Iris pigment epithelial cell (primary cell): ENCODE data around the gene CERS4.
A peak's percentile ranks its signal among the peaks of the same experiment; 100 is the strongest.
"Not testable (repeated sequence)": the region's sequence is repeated elsewhere in the genome, so short reads cannot be mapped to it uniquely, and the experiment has no call there.

Experiments
- DNase-seq: peaks from one replicate; pipeline ENCODE4 v3.0.0-alpha.2; 2011; ENCODE audit warnings: low read depth

The CERS4 gene

GRCh38 chr19:8210421-8211101, 1.4 kb downstream of the CERS4 start:
- DNase-seq: no peak

GRCh38 chr19:8212212-8212611, 3.0 kb downstream of the CERS4 start:
- DNase-seq: no peak

GRCh38 chr19:8212916-8213315, 3.7 kb downstream of the CERS4 start:
- no peak for DNase-seq

DNA sequence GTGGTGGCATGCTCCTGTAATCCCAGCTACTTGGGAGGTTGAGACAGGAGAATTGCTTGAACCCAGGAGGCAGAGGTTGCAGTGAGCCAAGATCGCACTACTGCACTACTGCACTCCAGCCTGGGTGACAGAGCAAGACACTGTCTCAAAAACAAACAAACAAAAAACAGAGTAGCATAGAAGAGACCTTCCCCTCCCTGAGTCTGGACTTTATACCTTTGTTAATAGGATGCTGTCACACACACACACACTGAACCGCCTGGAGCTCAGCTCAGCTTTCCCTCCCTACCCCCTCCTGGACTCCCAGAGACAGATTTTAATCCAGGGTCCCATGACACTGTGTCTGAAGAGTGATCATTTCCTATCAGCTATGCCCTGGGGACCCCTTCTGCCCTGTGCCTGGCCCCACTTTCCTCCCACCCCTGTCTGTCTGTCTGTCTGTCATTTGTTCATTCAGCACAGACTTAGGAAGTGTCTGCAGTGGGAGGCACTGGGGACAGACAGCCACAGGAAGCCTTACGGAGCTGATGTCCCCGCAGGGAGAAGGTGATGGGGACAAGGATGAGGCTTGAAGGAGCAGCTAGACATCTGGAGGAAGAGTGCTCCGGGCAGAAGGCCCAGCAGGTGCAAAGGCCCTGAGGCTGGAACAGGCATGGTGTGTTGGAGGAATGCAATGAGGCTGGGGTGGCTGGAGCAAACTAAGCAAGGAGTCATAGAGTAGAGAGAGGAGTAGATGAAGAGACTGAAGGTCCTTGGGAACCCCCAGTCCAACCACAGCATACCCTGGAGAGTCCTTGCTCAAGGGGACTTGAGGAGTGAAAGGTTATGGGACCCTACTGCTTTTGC, 4.9 kb downstream of the CERS4 start:
- no peak for DNase-seq

- DNase-seq: no peak
These were observed 5.6 kb downstream of the CERS4 start for GRCh38 chr19:8214802-8215201.

DNA sequence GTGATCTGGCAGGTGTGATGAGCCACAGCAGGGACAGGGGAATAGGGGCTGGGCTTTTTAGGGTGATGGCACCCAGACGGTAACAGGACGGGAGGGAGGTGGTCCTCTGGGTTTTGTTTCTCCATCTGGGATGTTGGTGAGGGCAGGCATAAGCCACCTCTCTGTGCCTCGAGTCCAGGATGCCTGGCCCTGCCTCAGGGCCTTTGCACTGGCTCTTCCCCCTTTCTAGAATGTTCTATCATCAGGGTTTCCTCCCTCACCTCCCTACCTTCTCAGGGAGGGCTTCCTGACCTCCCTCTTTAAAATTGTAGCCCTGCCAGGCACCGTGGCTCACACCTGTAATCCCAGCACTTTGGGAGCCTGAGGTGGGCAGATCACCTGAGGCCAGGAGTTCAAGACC, 6.6 kb downstream of the CERS4 start:
- DNase-seq: no peak

- no peak for DNase-seq
These were observed 7.2 kb downstream of the CERS4 start for GRCh38 chr19:8216357-8216756.

DNA sequence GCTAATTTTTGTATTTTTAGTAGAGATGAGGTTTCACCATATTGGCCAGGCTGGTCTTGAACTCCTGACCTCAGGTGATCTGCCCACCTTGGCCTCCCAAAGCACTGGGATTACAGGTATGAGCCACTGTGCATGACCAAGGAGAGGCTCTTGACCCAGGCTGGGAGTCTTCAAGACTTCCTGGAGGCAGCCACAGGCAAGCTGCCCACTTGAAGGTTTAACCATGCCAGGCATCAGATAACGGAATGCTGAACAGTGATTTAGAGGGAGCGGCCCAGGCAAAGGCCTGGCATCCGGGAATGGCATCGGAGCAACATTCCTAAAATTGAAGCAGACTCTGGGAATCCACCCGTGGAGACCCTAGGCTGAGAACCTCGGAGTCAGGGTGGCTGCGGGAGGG, 9.0 kb downstream of the CERS4 start:
- not testable (repeated sequence) for DNase-seq

DNA sequence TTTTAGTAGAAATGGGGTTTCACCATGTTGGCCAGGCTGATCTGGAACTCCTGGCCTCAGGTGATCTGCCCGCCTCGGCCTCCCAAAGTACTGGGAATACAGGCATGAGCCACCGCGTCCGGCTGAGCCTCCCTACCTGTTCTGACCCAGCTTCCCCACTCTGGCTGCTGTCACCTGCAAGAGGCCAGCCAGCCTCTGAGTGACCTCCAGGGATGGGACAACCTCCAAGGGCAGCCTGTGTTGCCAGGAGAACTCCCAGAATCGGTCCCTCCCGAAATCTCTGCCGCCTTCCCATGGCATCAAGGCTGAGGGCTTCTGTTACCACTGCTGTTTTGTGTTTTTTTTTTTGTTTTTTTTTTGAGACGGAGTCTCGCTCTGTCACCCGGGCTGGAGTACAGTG, 11.3 kb downstream of the CERS4 start:
- DNase-seq: no peak

GRCh38 chr19:8221161-8221560, 12.0 kb downstream of the CERS4 start:
- no peak for DNase-seq

- DNase-seq: not testable (repeated sequence)
These were observed 14.3 kb downstream of the CERS4 start for GRCh38 chr19:8223442-8223841.

DNA sequence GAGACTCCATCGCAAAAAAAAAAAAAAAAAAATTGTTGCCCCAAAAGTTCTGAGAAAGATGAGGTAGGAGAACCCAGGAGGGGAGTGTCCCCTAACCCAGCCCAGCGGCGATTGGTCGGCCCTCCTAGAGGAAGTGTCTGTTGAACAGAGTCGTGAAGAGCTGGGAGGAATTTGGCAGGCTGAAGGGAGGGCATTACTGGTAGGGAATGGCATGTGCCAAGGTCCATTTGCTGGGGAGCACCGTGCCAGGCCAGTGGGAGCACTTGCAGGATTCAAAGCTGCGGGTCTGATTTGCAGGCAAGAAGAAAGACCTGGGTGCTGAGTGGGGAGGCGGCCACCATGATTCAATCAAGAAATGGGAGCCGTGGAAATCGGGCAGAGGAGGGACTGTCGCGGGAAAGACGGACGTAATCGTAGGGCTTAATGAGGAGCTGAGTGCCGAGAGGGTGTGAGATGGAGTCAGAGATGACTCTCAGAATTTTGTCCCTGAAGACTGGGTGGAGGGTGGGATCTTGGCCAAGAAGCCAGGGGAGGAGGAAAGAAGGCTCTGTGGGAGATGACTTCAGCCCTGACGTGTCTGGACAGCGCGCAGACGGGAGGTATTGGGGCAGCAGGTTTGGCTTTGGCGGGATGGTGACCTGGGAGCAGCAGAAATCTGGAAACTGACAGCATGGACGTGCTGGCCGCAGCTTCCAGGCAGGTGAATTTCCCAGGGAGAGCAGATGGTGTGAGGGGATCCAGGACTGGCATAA, 15.4 kb downstream of the CERS4 start:
- no peak for DNase-seq

GRCh38 chr19:8231073-8231604, 22.0 kb downstream of the CERS4 start:
- DNase-seq: no peak

DNA sequence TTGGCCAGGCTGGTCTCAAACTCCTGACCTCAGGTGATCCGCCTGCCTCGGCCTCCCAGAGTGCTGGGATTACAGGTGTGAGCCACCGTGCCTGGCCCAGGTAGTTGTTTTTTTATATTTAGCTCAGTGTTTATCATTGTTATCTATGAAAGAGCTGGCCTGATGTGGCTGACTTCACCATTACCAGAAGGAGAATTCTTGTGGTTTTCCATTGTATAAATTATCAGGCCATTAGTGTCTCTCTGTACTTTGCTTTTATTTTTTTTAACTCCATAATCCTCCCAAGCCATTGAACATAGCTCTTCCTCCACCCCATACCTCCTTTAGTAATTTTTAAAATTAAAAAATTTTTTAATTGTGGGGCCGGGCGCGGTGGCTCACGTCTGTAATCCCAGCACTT, 24.2 kb downstream of the CERS4 start:
- DNase-seq: peak; percentile 55

- no peak for DNase-seq
These were observed 27.9 kb downstream of the CERS4 start for GRCh38 chr19:8237026-8237425.

DNA sequence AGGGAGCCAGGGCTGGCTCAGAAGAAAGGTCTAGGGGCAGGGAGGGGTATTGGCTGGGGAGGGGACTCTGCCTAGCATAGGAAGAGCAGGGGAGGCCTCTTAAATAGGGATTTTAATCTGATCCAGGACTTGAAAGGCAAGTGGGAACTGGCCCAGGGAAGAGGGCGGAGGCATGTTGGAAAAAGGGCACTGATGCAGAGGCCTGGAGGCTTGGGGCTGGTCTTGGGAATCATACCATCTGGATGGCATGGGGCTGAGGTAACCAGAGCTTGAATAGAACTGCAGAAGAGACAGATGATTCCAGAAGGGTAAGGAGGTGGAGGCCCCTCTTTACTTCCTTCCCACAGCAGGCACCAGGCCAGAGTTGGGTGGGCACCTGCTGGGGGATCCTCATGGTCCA, 29.1 kb downstream of the CERS4 start:
- no peak for DNase-seq

DNA sequence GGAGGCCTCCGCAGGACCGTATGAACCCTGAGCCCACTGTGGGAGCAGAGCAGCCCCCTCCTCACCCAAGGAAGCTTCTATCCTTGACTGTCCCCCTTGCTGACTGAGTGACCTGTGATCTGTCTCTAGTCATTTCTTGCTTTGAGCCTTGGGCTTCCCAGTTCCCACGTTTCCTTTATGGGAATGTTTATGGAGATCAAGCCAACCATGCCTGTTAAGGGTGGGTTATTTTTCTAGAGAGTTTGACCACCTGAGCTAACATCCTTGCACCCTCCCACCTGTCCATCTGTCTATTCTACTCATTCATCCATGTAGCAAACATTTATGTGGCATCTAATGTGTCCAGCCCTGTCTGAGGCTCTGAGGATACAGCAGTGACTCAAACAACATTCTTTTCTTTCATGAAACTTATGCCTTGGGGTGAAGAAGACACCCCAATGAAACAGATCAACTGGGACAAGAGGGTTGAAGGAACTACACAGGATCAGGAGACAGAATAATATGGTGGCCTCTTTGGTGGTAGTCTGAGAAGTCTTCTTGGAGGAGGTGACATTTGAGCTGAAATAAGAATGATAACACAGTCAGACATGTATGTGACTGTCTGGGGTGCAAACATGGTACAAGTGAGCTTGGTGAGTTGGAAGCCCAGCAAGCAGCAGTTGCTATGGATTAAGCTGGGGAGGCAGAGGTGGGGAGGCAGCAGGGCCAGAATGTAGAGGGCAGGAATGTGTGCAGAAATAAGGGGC, 30.5 kb downstream of the CERS4 start:
- DNase-seq: no peak

DNA sequence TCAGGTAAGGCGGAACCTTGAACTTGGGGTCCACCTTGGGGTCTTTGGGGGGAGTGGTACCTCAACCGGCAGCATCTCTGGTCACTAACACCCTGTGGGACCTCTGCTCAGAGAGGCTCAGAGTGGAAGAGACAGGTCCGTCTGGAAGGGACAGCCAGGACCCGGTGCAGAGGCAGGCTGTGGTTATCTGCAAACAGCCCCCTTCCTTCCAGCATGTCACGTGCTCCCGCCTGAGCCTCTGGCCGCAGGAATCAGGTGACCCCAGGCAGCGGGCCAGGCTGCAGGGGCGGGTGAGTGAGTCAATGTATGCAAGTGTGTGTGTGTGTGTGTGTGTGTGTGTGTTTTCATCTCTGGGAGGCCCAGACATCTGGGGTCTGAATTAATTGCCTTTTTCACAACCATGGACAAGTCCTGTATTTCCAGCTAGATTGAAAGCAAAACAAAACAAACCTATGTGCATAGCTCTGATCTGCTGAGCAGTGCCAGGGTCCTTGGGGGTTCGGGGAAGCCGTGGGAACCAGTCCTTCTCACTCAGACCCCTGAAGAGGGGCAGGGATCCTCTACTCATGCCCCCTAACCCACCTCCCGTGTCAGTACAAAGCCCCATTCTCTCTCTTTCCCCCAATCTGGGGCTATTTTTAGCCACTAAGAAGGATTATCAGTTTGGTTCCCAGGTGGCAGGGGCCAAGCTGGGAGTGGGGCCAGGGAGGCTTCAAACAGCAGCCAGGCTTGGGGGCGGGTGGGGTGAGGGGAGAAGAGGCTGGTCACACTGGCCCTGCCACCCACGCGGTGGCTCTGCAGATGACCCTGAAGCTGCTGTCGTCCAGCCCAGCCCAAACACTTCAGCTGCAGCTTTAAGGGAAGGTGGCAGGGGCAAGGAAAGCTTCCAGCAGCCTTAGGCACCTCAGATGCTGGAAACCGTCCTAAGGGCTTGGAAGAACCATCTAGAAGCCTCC, 31.4 kb downstream of the CERS4 start:
- DNase-seq: peak; percentile 97

DNA sequence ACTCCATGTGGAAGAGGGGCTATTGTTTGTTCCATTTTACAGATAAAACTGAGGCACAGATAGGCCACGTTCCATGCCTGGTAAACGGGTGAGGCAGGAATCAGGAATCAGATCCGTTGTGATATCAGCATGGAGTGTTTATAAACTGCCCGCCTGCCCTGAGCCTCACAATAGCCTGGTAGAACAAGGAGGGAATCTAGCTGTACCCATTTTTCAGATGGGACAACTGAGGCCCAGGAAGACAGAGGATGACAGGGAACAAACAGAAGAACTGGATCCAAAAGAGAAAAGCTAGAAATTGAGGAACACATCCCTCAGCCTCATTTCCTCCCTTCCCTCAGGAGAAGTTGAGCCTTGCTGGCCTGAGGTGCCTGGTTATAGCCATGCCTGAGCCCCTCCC, 32.5 kb downstream of the CERS4 start:
- no peak for DNase-seq

DNA sequence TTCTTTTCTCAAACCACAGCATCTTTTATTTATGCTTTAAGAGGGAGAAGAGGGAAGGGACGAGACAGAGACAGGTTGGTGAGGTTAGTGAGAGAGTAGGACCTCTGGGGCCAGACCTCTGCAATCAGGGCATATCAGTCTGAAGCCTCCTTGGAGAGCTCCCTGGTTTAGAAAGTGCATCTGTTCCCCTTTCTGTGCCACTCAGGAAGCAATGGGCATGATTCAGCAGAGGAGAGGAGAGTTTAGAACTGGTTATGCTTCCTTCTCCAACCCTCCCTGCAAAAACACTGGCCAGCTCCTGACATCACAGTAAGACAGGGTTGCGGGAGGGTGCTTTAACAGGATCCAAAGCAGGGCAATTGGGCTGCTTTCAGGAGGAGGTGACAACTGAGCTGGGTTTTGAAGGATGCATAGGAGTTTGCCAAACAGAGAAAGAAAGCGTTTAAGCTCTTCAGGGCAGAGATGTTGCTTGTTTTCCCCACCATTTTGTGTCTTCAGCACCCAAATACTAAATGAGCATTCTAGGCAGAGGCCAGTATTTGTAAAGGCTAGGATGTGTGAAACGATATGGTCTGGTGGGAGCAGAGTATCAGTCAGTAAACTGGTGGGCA, 33.1 kb downstream of the CERS4 start:
- DNase-seq: no peak
